GM19468 (cell line): ENCODE results near the gene TMEM233.
"Not testable (repeated sequence)": the region's sequence is repeated elsewhere in the genome, so short reads cannot be mapped to it uniquely, and the experiment has no call there.

Experiments
- ATAC-seq: cut with Tn5 transposase; IDR thresholded peaks from one replicate; pipeline ENCODE4 v1.9.1; 2021; ENCODE audit warnings: mild to moderate bottlenecking, moderate library complexity, moderate number of reproducible peaks; ENCODE audit not compliant: unreplicated experiment; ENCODE audit errors: extremely low read depth

Gene TMEM233

DNA sequence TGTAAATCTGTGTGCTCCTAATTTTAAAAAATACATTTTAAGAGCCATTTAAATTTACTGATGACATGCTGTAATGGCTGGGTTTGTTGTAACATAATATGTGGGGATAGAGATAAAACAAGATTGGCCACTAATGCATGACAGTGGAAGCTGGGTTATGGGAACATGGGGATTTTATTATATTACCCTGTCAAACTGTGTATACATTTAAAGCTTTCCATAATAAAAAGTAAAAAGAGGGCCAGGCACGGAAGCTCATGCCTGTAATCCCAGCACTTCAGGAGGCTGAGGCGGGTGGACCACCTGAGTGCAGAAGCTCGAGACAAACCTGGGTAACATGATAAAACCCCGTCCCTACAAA is 9.1 kb downstream of the TMEM233 start:
- ATAC-seq, result no peak

DNA sequence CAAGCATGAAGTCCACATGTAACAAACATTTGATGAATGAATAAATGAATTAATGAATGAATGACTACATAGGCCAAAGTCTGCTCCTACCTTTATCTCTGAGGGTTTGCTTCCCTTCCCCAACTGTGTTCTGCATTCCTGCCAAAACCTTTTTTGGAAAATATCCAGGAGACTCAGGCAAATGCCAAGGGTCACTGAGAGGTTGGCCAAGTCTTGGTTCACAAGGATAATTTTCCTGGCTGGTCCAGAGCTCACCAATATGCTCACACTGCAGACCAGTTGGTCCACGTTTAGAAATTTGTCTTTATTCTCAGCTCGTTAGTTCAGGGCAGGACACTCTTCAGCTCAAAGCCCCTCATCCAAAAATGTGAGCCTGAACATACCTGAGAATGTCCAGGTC is 10.2 kb downstream of the TMEM233 start:
- no peak for ATAC-seq

DNA sequence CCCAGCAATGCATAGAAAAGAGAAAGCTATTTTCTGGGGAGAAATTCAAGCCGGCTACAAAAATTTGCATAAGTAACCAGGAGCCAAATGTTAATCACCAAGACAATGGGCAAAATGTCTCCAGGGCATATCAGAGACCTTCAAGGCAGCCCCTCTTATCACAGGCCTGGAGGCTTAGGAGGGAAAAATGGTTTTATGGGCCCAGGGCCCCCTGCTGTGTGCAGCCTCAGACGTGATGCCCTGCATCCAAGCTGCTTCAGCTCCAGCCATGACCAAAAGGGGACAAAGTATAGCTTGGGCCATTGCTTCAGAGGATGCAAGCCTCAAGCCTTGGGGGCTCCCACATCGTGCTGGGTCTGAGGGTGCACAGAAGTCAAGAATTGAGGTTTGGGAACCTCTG is 15.8 kb downstream of the TMEM233 start:
- ATAC-seq, result no peak

DNA sequence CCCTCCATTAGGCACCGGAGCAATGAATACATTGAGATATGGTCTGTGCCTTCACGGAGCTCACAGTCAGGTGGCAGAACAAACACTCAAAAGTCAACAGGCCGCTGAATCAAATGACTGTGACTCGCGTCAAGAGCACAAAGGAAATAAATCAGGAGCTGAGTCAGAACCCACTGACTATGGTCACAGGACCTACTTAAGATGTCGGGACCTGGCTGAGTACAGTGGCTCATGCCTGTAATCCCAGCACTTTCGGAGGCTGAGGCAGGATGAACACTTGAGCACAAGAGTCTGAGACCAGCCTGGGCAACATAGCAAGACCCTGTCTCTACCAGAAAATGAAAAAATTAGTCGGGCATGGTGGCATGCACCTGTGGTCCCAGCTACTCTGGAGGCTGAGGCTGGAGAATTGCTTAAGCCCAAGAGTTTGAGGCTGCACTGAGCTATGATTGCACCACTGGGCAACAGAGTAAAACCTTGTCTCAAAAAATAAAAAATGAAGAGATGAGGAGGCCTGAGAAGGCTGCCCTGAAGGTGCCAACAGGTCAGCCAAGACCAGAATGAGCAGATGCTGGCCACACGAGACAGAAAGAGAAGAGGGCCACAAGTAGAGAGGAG is 19.9 kb downstream of the TMEM233 start:
- no peak for ATAC-seq

DNA sequence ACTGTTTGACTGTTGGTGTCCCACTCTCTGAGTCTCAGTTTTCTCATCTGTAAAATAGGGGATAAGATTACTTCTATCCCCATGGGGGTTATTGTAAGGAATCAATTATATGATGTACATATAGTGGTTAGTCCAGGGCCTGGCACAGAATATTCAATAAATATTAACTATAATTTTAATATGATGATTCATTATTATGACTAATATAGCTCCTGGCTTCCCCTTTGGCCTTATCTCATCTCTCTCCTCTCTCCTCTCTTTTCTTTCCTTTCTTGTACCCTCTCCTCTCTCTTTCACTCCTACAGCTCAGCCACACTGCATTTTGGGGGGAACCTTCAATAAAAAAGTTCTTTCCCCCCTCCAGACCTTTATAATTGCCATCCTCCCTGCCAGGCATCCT is 21.1 kb downstream of the TMEM233 start:
- no peak for ATAC-seq

DNA sequence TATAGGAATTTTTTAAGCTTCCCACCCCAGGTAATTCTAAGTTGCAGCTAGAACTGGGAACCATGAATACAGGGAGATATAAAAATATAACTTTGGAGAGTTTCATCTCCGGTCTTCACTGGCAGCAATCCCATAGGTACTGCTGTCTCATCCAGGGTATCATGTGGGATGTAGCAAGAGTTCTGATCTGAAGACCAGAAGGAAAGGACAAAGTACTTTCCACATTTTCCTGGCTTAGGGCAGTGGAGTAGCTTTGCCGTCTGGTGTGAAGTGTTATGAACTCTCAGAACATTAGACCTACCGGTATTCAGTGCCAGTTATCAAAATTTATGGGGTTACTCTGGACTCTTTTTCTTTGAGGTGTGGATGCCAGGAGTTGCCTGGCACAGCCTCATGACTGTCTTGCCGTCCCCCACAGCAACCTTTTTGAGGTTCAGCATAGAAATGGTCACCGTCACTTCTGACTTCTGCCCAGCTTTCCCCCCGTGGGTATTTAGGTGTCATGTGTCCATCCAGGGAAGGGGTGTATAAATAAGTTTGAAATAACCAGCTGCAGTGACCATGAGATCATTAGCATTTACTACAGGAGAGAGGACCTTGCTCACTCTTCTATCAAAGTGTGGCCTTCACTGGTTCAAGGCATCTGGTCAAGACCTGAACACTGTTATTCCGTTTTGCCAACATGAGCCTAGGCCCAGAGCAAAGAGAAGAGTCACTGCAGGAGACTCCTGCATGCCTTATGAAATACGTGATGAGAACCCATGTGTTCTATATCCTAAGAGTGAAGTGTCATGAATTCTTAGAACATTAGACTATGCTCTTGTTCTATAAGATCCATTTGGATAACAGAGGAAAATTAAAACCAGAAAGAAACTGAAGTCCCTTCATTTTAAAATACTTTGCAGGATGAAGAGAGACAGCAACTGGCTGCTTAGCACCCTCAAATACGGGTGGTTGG is 22.2 kb downstream of the TMEM233 start:
- ATAC-seq, result no peak

DNA sequence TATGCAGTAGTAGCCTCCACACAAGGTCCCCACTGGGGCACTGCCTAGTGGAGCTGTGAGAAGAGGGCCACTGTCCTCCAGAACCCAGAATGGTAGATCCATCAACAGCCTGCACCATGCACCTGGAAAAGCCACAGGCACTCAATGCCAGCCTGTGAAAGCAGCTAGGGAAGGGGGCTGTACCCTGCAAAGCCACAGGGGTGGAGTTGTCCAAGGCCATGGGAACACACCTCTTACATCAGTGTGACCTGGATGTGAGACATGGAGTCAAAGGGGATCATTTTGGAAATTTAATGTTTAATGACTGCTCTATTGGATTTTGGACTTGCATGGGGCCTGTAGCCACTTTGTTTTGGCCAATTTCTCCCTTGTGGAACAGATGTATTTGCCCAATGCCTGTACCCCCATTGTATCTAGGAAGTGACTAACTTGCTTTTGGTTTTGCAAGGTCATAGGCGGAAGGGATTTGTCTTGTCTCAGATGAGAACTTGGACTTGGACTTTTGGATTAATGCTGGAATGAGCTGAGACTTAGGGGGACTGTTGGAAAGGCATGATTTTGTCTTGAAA is 24.8 kb downstream of the TMEM233 start:
- ATAC-seq, result not testable (repeated sequence)

DNA sequence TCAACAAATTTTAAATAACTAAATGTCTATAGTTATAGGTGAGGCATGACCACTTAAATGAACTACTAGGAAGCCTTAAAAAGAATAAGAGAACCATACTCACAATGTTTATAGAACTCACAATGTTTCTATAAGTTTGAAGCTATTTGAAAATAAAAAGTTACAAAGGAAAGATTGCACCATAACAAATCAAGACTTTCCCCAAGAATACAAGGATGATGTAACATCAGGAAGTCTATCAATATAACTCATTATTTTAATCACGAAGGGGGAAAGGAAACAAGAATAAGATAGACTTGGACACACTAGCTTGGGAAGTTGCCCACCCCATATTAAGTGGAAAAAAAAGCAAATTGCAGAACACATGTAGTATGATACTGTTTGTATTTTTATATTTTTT is 26.9 kb downstream of the TMEM233 start:
- no peak for ATAC-seq

DNA sequence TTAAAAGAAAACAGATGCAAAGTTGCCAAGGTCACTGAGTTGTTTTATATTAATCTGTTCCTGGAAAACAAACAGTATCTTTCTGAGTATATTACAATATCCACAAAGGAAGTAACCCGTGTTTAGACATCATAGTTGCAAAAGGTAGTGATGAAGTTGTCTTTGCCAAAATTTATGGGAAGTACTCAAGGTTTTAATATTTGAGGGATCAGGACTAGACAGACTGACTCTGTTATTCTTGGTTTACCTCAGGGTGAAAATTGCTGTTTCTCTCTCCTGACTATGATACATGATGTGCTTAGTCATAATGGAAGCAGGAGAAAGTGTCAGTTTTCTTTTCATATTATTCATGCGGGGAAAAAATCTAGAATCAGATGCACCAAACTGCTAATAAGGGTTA is 28.3 kb downstream of the TMEM233 start:
- ATAC-seq, result no peak

DNA sequence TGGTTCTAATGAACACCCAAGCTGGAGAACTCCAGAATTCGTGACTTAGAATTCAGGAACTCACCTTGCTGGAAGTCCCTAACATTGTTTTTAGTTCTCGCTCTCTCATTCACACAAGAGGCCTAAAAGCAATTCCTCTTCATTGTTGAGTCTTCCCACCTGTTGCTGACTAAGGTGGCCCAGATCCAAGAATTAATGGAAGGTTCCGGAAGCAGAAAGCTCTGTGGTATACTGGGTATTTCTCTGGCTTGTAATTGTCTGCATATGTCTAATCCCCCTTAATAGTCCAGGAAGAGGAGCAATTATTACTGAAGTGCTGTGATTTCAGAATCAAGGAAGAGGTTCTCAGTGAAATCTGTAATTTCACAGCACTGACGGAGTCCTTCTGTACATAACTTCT is 31.4 kb downstream of the TMEM233 start:
- ATAC-seq, result no peak

DNA sequence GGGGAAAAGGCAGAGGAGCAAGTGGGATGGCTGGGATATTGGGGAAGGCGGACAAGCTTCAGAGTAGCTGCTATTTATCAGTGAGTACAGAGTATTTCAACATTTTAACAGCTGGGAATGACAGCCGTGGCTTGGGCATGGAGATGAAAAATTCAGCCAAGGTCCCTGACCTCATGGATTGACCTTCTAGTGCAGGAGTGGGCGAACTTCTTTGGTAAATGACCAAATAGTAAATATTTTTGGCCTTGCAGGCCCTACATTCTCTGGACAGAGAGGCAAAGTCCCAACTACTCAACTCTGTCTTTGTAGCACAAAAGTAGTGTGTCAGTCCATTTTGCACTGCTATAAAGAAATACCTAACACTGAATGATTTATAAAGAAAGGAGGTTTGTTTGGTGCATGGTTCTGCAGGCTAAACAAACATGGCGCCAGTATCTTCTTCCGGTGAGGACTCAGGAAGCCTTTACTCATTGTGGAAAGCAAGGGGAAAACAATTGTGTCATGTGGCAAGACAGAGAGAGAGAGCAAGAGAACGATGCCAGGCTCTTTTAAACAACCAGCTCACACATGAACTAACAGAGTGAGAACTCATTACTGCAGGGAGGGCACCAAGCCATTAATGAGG is 33.6 kb downstream of the TMEM233 start:
- ATAC-seq, result no peak

DNA sequence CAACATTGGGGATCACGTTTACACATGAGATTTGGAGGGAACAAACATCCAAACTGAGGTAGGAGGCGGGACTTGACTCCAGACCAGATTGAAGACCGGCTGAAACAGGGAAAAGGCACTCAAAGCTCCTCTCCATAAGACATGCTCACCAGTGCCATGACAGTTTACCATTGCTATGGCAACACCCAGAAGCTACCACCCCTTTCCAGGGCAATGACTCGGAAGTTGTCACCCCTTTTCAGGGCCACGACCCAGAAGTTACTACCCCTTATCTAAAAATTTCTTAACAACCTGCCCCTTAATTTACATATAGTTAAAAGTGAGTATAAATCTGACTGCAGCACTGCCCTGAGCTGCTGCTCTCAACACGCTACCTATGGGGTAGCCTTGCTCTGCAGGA is 34.1 kb downstream of the TMEM233 start:
- ATAC-seq, result no peak

DNA sequence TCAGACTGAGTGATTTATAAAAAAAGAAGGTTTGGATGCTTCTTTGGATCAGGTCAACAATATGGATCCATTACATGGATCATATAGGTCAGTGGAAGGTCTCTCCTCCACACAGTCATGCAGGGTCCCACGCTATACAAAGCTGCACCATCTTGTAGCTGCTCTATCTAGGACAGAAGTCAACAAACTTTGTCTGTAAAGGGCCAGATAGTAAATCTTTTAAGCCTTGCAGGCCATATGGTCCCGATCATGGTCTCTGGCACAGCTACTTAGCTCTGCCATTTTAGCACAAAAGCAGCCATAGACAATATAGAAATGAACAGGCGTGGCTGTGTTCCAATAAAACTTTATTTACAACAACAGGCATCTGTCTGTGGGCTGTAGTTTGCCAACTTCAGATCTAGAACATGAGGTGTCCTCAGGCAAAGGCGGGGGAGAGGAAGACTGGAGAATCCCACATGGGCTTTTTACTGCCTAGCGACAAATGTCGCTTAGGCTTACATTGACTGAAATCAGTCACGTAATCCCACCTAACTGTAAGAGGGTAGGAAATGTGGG is 36.7 kb downstream of the TMEM233 start:
- no peak for ATAC-seq

DNA sequence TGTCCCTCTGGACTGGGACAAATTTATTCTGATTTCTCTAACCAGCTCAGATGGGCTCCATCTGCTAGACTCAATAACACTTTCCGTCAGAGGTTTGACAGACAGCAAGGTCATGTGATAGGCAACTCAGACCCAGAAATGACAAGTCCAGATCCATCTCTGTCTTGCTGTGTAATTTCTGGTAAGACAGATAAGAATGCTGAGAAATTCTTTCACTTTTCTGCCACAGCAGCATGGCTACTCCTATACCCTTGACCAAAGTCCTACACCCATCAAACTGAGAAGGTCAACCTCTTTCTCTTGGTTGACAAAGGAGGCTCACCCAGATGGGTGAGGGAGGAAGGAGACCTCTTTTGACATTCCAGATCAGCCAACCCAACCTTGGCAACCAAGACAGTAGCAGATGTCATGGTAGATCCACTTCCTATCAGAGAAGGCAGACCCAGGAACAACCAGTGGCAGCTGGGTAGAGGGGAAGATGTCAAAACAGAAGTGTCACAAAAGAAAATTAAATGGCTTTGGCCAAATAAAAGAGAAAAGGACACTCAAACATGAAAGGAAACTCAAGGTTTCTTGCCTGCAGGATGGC is 37.5 kb downstream of the TMEM233 start:
- ATAC-seq, result no peak

DNA sequence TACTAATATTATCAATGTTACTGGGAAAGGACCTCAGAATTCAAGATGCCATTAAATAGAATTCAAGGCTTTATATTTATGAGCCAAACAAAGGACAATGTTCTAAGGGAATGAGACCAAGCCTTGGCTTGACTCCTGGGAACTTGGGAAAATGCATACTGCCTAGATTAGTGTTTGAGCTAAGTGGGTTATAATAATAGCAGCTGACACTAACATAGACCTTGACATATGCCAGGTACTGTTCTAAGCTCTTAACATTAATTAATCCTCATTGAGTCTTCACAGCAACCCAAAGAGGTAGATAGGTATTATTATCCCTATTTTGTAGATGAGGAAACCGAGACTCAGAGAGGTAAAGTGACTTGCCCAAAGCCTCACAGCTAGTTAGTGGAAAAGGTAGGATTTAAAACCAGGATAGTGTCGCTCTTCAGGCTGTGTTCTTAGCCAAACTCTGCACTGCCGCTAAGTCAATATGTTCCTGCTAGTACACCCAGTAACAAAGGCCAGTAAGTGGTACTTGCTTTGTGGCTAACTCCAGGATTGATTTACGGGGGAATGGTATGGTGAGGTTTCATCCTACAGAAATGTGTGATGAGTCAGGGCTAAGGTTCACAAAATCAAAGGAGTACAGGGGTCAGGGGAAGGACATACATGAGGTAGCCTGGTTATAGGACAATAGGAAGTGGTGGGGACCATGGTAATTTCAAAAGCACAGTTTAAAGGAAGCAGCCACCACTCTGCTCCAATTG is 38.5 kb downstream of the TMEM233 start:
- no peak for ATAC-seq

DNA sequence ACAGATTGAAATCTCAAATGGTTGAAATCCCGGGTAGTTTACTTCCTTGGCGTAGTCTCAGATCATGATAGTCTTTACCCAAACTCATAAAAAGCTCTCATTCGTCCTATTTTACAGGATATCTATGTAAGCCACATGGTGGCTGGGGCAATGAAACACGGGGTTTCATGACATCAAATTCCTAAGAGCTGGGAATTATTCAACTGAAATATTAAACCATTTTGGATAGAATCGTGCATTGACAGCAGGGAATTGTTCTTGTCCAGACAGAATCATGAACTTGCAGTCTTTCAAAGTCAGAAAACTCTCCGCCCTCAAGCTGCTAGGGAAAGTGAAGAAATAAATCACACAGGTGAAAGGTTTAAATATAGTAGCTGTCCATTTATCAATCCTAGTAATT is 41.2 kb downstream of the TMEM233 start:
- no peak for ATAC-seq

DNA sequence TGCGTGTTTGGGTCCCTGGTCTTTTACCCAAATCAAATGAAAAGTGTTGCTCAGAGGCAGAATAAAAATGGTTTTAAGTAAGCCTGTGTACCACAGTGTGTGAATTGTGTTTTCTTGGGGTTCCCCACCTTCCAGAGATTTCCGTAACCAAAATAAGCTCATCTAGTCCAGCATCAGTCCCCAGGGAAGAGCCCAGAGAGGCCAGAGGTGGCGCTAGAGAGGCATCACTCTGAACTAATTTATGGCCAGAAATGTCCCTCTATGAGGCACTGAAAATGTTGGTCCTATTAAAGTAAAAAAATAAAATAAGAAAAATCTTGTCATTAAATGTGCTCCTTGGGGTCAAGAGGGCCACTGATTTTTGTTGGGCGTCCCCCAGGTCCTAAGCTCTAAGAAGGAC is 49.4 kb downstream of the TMEM233 start:
- no peak for ATAC-seq

DNA sequence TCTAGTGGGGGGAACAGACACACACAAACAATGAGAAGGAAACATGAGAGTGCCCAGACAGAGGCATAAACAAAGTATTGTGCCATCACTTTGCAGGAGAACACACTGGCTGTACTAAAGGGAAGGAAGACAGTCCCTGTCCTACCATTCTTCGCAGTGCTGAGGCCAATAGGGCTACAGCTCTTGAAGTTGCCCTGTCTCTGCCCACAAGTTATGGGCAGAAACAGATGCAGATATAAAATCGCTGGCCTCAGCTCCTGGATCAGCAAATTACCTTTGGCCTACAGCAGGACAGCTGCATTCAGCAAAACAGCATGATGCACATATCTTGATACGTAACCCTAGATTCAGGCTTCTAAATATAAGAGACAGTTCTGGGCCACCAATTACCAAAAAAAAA is 51.4 kb downstream of the TMEM233 start:
- no peak for ATAC-seq

DNA sequence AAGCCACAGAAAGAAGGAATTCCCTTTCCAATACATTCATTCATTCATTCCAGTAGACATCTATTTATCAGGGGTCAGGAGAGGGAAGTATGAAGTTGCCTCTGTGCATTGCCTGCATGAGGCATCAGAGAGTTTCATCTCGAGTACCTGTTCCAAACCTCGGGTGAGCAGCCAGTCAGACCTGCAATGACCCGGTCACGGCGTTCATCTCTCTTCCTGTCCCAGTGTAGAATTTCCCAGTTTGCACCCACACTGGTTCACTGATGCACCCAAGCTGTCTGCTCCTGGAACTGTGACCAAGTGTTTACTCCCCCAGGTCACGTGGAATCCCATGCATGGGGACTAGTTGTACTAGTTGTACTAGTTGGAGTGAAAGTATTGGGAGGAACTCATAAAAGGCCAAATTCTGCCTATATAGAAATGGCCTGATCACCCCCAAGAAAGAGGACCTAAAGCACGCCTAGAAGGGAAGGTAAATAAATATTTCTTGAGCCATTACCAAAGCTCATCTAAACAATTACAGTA is 52.0 kb downstream of the TMEM233 start:
- ATAC-seq, result no peak
